ENCODE results near the gene SPATA2.
"Not testable (repeated sequence)": the region's sequence is repeated elsewhere in the genome, so short reads cannot be mapped to it uniquely, and the experiment has no call there.

Gene SPATA2

DNA sequence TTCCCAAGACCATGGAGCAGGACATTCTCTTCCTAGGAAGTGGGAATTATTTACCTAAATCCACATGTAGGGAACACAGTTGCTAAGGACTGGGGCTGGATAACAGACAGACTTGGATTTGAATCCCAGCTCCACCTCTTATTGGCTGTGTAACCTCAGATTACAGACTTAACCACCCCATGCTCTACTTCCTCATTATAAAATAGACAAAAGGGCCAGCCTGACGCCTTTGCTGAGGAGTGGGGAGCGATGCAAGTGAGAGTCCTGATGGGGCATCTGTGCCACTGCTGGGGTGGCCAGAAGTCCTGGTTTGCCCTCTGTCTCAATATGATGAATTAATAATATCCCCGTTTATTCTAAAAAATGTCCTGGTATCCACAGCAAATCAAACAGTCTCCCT lies 46.8 kb downstream of the SPATA2 start:
- Histone ChIP-seq H3K4me1 (ENCODE audit: control insufficient read depth, insufficient read depth, low read length, poor library complexity, severe bottlenecking) (peaks cover 14% of the 10 kb centered on the region), H3K4me3 (ENCODE audit: extremely low read depth, insufficient read depth, low read length, poor library complexity, severe bottlenecking) (no peak overlapping the region)
- 100% methylated on average over 2 of the region's 3 CpGs; no CpG with 5 or more reads in 1 of the 2 experiments for WGBS, 2 experiments (ENCODE audit: insufficient coverage in 2 of 2)

DNA sequence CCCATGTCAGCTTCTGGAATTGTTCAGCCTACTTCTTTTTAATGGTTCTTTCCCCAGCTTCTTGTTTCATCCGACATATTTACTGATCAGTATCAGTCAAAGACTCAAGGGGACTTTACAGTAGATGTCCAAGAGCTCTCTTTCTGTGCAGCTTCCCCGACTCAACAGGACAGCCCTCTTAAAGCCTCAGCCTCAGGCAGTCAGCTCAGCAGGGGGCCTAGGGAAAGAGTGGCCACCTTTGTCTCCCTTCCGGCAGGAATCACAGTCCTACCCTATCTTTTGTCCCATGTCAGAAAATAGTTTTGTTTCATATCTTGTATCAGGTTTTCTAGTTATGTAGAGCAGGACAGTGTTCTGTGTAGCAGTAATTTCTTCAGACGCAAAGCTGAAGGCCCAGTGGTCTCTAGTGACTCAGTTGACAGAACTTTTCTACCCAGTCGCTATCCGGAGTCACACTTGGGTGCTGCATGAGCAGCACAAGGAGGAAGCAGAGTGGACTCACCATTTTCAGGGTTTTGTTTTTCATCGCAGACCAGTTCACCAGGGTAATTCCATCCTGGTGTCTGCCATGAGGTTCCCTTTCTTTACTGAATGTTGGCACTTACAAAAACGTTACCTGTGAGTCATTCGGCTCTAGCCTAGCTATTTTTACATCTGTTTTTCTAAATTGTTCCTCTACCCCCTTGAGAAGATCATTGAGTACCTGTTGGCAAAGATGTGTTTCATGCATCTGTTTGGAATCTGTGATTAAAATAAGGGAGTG lies 47.7 kb downstream of the SPATA2 start:
- Histone ChIP-seq H3K36me3 (ENCODE audit: control insufficient read depth, insufficient read depth, low read length) (peaks cover 29% of the 10 kb centered on the region), H3K27ac (ENCODE audit: low read depth, low read length, severe bottlenecking) (peak overlapping the region; percentile 41), H3K9me3 (ENCODE audit: control insufficient read depth, low read length) (no peaks in the 10 kb centered on the region), H3K4me3 (ENCODE audit: extremely low read depth, insufficient read depth, low read length, poor library complexity, severe bottlenecking) (no peak overlapping the region), H3K4me1 (ENCODE audit: control insufficient read depth, insufficient read depth, low read length, poor library complexity, severe bottlenecking) (peaks cover 14% of the 10 kb centered on the region)
- 75 to 76% methylated on average over 5 to 6 of the region's 9 CpGs for WGBS, 2 experiments (ENCODE audit: insufficient coverage in 2 of 2)

More for the DNA sequence above, 46.8 kb downstream of the SPATA2 start:
- no peaks in the 10 kb centered on the region for H3K9me3 ChIP-seq (ENCODE audit: control insufficient read depth, low read length)
- no peak overlapping the region for H3K27ac ChIP-seq (ENCODE audit: low read depth, low read length, severe bottlenecking)
- peaks cover 24% of the 10 kb centered on the region for H3K36me3 ChIP-seq (ENCODE audit: control insufficient read depth, insufficient read depth, low read length)

DNA sequence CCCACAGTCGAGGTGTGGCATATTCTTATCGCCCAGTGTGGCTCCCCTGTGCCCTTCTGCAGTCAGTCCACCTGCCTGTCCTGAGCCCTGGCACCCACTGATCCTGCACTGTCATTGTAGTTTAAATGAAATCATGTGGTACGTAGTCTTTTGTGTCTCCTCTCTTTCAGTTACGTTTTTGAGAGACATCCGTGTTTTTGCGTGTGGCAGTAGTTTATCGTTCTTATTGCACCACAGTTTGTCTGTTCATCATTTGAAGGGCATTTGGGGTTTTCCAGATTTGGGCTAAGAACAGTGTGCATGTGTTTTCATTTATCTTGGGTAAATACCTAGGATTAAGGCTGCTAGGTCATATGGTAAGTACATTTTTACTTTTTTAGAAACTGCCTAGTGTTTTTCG lies 49.3 kb downstream of the SPATA2 start:
- Histone ChIP-seq H3K4me3 (ENCODE audit: extremely low read depth, insufficient read depth, low read length, poor library complexity, severe bottlenecking) (no peak overlapping the region), H3K36me3 (ENCODE audit: control insufficient read depth, insufficient read depth, low read length) (peaks cover 29% of the 10 kb centered on the region), H3K4me1 (ENCODE audit: control insufficient read depth, insufficient read depth, low read length, poor library complexity, severe bottlenecking) (peaks cover 9% of the 10 kb centered on the region), H3K27ac (ENCODE audit: low read depth, low read length, severe bottlenecking) (no peak overlapping the region), H3K9me3 (ENCODE audit: control insufficient read depth, low read length) (no peaks in the 10 kb centered on the region)
- WGBS, 2 experiments (ENCODE audit: insufficient coverage in 2 of 2): 95 to 100% methylated on average over 7 of the region's 8 CpGs

DNA sequence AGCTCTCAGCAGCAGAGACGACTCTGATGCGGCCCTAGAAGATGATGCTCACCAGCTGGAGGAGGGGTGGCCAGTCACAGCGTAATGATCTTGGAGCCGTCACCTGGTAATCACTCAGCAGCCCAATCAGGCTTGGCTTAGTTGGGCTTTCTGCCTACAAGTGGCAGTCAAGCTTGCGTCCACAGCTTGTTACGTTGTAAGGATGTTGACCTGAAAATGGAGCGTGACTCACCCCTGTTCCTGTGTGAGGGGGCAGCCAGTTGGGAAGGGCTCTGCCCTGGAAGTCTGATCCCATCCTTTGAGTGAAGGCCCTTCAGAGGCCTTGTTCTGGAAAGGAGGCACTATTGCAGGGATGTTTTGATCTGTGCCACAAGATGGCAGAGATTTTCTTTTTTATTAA lies 49.8 kb downstream of the SPATA2 start:
- peaks cover 9% of the 10 kb centered on the region for H3K4me1 ChIP-seq (ENCODE audit: control insufficient read depth, insufficient read depth, low read length, poor library complexity, severe bottlenecking)
- H3K36me3 ChIP-seq (ENCODE audit: control insufficient read depth, insufficient read depth, low read length): peaks cover 29% of the 10 kb centered on the region
- WGBS, 2 experiments (ENCODE audit: insufficient coverage in 2 of 2): 90 to 93% methylated on average over 7 of the region's 7 CpGs
- H3K27ac ChIP-seq (ENCODE audit: low read depth, low read length, severe bottlenecking): no peak overlapping the region
- H3K9me3 ChIP-seq (ENCODE audit: control insufficient read depth, low read length): no peaks in the 10 kb centered on the region
- no peak overlapping the region for H3K4me3 ChIP-seq (ENCODE audit: extremely low read depth, insufficient read depth, low read length, poor library complexity, severe bottlenecking)

DNA sequence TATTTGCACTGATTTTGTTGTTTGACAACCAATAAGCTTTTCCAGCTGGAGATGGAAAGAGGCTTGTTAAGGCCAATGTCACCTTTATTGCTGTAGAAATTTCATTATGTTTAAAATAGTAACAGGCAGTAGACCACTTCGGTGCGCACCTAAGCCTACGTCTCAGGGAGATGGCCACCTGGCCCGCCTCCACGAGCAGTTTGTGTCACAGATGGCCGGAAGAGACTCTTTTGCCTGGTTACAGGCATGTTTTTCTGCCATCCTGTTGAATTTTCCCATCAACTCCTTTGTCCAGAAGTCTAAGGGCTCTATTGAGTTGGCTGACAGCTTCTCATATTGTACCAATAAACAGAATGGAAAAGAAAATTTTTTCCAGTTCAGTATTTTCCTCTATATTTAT lies 51.7 kb downstream of the SPATA2 start:
- Histone ChIP-seq H3K9me3 (ENCODE audit: control insufficient read depth, low read length) (no peaks in the 10 kb centered on the region), H3K36me3 (ENCODE audit: control insufficient read depth, insufficient read depth, low read length) (peaks cover 41% of the 10 kb centered on the region), H3K4me3 (ENCODE audit: extremely low read depth, insufficient read depth, low read length, poor library complexity, severe bottlenecking) (no peak overlapping the region), H3K27ac (ENCODE audit: low read depth, low read length, severe bottlenecking) (no peak overlapping the region), H3K4me1 (ENCODE audit: control insufficient read depth, insufficient read depth, low read length, poor library complexity, severe bottlenecking) (peaks cover 9% of the 10 kb centered on the region)
- 96 to 98% methylated on average over 6 of the region's 6 CpGs for WGBS, 2 experiments (ENCODE audit: insufficient coverage in 2 of 2)

DNA sequence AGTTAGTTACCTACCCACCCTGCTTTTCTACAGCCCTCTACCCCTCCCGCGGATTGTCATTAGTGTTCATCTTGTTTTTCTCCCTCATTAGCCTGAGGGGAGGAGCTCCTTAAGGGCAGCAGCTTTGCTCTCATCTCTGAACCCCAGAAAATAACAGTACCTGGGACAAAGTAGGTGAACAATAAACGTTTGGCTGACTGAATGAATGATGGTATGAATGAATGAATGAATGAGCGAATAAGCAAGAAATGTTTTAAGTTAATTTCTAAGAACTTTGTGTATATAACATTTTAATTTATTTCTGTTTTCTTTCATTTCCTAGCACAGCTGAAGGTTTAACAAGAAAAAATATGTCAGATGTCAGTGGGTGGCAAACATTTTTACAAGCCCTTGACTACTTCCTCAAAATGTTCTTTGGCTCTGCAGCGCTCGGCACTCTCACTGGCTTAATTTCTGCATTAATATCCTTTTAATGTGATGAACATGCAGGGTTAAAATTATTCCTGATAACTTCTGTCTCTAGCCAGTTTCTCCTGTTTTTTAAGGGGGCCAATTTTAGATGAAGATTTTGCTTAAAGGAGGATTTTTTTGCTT lies 52.6 kb downstream of the SPATA2 start:
- Histone ChIP-seq H3K27ac (ENCODE audit: low read depth, low read length, severe bottlenecking) (no peak overlapping the region), H3K36me3 (ENCODE audit: control insufficient read depth, insufficient read depth, low read length) (peaks cover 37% of the 10 kb centered on the region), H3K9me3 (ENCODE audit: control insufficient read depth, low read length) (no peaks in the 10 kb centered on the region), H3K4me3 (ENCODE audit: extremely low read depth, insufficient read depth, low read length, poor library complexity, severe bottlenecking) (no peak overlapping the region), H3K4me1 (ENCODE audit: control insufficient read depth, insufficient read depth, low read length, poor library complexity, severe bottlenecking) (peaks cover 3% of the 10 kb centered on the region)
- WGBS, 2 experiments (ENCODE audit: insufficient coverage in 2 of 2): 95 to 100% methylated on average over 2 to 3 of the region's 6 CpGs

DNA sequence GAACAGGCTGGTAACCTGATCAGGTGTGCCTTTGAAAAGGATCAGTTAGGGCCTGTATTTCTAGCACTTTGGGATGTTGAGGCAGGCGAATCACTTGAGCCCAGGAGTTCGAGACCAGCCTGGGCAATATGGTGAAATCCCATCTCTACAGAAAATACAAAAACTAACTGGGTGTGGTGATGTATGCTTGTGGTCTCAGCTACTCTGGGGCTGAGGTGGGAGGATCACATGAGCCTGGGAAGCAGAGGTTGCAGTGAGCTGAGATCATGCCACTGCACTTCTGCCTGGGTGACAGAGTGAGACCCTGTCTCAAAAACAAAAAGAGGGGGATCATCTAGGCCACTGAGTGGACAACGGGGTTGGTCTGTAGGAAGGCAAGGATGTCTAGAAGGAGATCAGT lies 54.1 kb downstream of the SPATA2 start:
- H3K9me3 ChIP-seq (ENCODE audit: control insufficient read depth, low read length); H3K4me1 ChIP-seq (ENCODE audit: control insufficient read depth, insufficient read depth, low read length, poor library complexity, severe bottlenecking); H3K4me3 ChIP-seq (ENCODE audit: extremely low read depth, insufficient read depth, low read length, poor library complexity, severe bottlenecking); H3K27ac ChIP-seq (ENCODE audit: low read depth, low read length, severe bottlenecking): not testable (repeated sequence)
- H3K36me3 ChIP-seq (ENCODE audit: control insufficient read depth, insufficient read depth, low read length): peaks cover 51% of the 10 kb centered on the region
- 87 to 100% methylated on average over 1 of the region's 3 CpGs for WGBS, 2 experiments (ENCODE audit: insufficient coverage in 2 of 2)

DNA sequence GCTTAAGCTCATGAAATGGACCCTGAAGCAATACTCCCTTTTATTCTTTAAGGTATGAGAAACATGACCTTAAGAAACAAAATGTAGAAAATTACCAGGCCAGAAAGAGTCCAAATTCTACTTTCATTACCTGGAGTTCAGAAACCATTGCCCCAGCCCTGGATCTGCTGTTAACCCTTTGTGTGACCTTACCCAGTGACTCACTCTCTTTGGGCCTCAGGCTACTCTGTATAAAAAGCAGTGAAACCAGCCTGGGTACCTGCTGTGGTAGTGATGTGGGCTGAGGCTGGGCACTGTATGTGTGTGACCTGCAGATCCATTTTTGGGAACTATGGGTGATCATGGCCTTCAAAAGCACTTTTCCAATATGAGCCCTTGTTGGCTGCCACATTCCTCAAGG lies 55.5 kb downstream of the SPATA2 start:
- H3K4me1 ChIP-seq (ENCODE audit: control insufficient read depth, insufficient read depth, low read length, poor library complexity, severe bottlenecking): peaks cover 2% of the 10 kb centered on the region
- H3K4me3 ChIP-seq (ENCODE audit: extremely low read depth, insufficient read depth, low read length, poor library complexity, severe bottlenecking): no peak overlapping the region
- H3K36me3 ChIP-seq (ENCODE audit: control insufficient read depth, insufficient read depth, low read length): peaks cover 59% of the 10 kb centered on the region
- H3K9me3 ChIP-seq (ENCODE audit: control insufficient read depth, low read length): no peaks in the 10 kb centered on the region
- H3K27ac ChIP-seq (ENCODE audit: low read depth, low read length, severe bottlenecking): no peak overlapping the region

DNA sequence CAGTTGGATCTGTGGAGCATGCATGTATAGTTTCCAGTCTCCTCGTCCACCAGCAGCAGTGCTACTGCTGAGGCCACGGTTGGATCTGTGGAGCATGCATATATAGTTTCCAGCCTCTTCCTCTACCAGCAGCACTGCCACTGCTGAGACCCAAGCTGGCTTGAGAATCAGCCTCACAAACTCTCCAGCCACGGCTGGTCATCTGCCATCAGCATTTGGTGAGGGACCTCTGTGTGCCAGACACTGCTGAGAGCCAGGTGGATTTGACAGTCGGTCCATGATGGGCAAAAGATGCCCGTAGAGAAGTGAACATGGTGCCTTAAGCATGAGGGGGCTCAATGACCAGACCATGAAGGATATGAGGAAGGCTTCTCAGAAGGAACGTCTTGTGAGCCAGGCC lies 56.3 kb downstream of the SPATA2 start:
- no peak overlapping the region for H3K27ac ChIP-seq (ENCODE audit: low read depth, low read length, severe bottlenecking)
- no peak overlapping the region for H3K4me3 ChIP-seq (ENCODE audit: extremely low read depth, insufficient read depth, low read length, poor library complexity, severe bottlenecking)
- peaks cover 8% of the 10 kb centered on the region for H3K4me1 ChIP-seq (ENCODE audit: control insufficient read depth, insufficient read depth, low read length, poor library complexity, severe bottlenecking)
- WGBS, 2 experiments (ENCODE audit: insufficient coverage in 2 of 2): 88 to 89% methylated on average over 4 to 5 of the region's 6 CpGs
- H3K36me3 ChIP-seq (ENCODE audit: control insufficient read depth, insufficient read depth, low read length): peaks cover 52% of the 10 kb centered on the region
- H3K9me3 ChIP-seq (ENCODE audit: control insufficient read depth, low read length): no peaks in the 10 kb centered on the region

DNA sequence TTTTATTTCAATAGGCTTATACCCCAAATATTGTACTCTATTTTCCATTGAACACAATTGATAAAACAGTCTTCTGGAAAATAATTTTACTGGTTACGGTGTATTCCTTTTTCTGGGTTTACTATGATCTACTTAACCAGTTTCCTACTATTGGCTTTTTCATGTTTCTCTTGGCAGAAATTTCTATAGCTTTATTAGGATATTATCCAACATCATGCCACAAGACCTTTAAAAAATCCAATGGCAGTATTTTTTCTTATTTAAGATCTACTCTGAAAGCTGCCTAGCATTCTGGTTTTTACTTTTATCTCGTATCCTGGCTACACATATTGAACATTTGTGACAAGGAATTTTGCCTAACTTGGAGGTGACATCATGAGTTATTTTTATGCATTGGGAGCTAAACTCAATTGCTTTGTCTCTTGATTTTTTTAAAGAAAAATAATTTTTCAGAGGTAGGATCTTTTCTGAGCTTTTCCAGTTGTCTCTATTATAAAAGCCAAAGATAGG lies 57.2 kb downstream of the SPATA2 start:
- H3K4me3 ChIP-seq (ENCODE audit: extremely low read depth, insufficient read depth, low read length, poor library complexity, severe bottlenecking): no peak overlapping the region
- H3K27ac ChIP-seq (ENCODE audit: low read depth, low read length, severe bottlenecking): no peak overlapping the region
- no CpG with 5 or more reads among the region's 2 CpGs for WGBS, 2 experiments (ENCODE audit: insufficient coverage in 2 of 2)
- H3K36me3 ChIP-seq (ENCODE audit: control insufficient read depth, insufficient read depth, low read length): peaks cover 48% of the 10 kb centered on the region
- H3K9me3 ChIP-seq (ENCODE audit: control insufficient read depth, low read length): no peaks in the 10 kb centered on the region
- H3K4me1 ChIP-seq (ENCODE audit: control insufficient read depth, insufficient read depth, low read length, poor library complexity, severe bottlenecking): peaks cover 14% of the 10 kb centered on the region

DNA sequence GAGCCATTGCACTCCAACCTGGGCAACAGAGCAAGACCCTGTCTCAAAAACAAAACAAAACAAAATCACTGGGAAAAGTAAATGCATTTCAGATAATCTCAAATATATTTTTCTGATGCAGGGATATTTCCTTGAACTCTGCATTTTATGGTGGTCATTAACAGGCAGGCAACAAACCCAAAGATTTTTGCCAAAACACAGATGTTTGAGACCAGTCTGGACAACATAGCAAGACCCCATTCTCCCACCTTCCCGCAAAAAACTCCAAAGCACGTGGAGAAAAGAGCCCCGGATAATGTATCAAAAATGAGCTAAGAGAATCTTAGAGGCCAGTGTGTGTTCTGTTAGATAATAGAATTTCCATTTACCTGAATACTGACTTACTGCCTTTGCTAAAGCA lies 58.4 kb downstream of the SPATA2 start:
- Histone ChIP-seq H3K36me3 (ENCODE audit: control insufficient read depth, insufficient read depth, low read length) (peaks cover 53% of the 10 kb centered on the region), H3K9me3 (ENCODE audit: control insufficient read depth, low read length) (no peaks in the 10 kb centered on the region), H3K27ac (ENCODE audit: low read depth, low read length, severe bottlenecking) (no peak overlapping the region), H3K4me1 (ENCODE audit: control insufficient read depth, insufficient read depth, low read length, poor library complexity, severe bottlenecking) (peaks cover 14% of the 10 kb centered on the region), H3K4me3 (ENCODE audit: extremely low read depth, insufficient read depth, low read length, poor library complexity, severe bottlenecking) (no peak overlapping the region)
- WGBS, 2 experiments (ENCODE audit: insufficient coverage in 2 of 2): no CpG with 5 or more reads among the region's 3 CpGs
